Breast epithelium (tissue), 3 donors: ENCODE measurements around the gene IL22RA2.

Experiments used
- POLR2A ChIP-seq: fragments of 450-650 bp; IDR thresholded peaks from one replicate; pipeline ENCODE4 v1.6.1; 2016; ENCODE audit warnings: antibody characterized with exemption, mild to moderate bottlenecking, moderate library complexity
- POLR2AphosphoS5 ChIP-seq, 3 donors: sonication (generic); formaldehyde crosslinking; IDR thresholded peaks; one replicate each; pipeline ENCODE4 v1.6.1; 2017; ENCODE audit warnings: antibody characterized with exemption in 3 of 3
- TF ChIP-seq, protein P1 (sequence below), 3 donors: fragments of 450-650 bp; IDR thresholded peaks; one replicate each; pipeline ENCODE4 v1.5.1; 2016 to 2017; ENCODE audit warnings: antibody characterized with exemption in 3 of 3, mild to moderate bottlenecking in 3 of 3, moderate library complexity in 3 of 3

DNA sequence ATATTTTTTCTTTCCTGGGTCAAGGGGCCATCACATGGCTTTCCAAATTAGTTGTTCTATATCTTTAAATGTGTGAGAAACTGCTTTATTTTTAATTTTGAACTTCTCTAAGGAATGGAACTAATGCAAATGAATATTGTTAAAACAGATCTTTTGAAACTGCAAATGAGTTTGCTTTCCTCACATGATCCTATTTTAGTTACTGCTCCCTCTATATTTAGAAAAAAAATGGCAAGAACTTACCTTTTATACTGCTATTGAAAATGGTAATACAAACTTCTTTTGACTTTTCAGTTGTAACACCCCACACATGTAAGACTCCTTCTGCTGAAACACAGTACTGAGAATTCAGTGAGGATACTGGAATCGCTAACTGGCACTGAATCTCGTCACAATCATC, 29.8 kb upstream of the IL22RA2 start:
- TF ChIP-seq, protein P1, sequence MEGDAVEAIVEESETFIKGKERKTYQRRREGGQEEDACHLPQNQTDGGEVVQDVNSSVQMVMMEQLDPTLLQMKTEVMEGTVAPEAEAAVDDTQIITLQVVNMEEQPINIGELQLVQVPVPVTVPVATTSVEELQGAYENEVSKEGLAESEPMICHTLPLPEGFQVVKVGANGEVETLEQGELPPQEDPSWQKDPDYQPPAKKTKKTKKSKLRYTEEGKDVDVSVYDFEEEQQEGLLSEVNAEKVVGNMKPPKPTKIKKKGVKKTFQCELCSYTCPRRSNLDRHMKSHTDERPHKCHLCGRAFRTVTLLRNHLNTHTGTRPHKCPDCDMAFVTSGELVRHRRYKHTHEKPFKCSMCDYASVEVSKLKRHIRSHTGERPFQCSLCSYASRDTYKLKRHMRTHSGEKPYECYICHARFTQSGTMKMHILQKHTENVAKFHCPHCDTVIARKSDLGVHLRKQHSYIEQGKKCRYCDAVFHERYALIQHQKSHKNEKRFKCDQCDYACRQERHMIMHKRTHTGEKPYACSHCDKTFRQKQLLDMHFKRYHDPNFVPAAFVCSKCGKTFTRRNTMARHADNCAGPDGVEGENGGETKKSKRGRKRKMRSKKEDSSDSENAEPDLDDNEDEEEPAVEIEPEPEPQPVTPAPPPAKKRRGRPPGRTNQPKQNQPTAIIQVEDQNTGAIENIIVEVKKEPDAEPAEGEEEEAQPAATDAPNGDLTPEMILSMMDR (IDR thresholded peaks at IDR 0.05) = no peak
- TF ChIP-seq POLR2AphosphoS5 (IDR thresholded peaks at IDR 0.05) = no peak
- no peak for TF ChIP-seq POLR2A
